ENCODE measurements around the gene MNT.

MNT gene

GRCh38 chr17:2379489-2380225, 21.2 kb downstream of the MNT start:
- DNase-seq = no peak

GRCh38 chr17:2378905-2379304, 22.0 kb downstream of the MNT start:
- no peak for DNase-seq

- DNase-seq = no peak
These were observed 23.2 kb downstream of the MNT start for GRCh38 chr17:2377659-2378058.

GRCh38 chr17:2376107-2376506, 24.8 kb downstream of the MNT start:
- no peak for DNase-seq

- no peak for DNase-seq
These were observed 25.5 kb downstream of the MNT start for GRCh38 chr17:2375406-2375805.

GRCh38 chr17:2374549-2375285, 26.1 kb downstream of the MNT start:
- no peak for DNase-seq

GRCh38 chr17:2373179-2373578, 27.7 kb downstream of the MNT start:
- no peak for DNase-seq

GRCh38 chr17:2372681-2373080, 28.2 kb downstream of the MNT start:
- DNase-seq = no peak

- no peak for DNase-seq
These were observed 28.7 kb downstream of the MNT start for GRCh38 chr17:2372180-2372579.

GRCh38 chr17:2371183-2372130, 29.4 kb downstream of the MNT start:
- no peak for DNase-seq

GRCh38 chr17:2370211-2370589, 30.7 kb downstream of the MNT start:
- DNase-seq = no peak

GRCh38 chr17:2369551-2370210, 31.2 kb downstream of the MNT start:
- DNase-seq = no peak

GRCh38 chr17:2369039-2369438, 31.8 kb downstream of the MNT start:
- DNase-seq = no peak

GRCh38 chr17:2368359-2368758, 32.5 kb downstream of the MNT start:
- DNase-seq = no peak

GRCh38 chr17:2366747-2367494, 33.9 kb downstream of the MNT start:
- DNase-seq = no peak

- no peak for DNase-seq
These were observed 35.7 kb downstream of the MNT start for GRCh38 chr17:2365132-2365531.

- no peak for DNase-seq
These were observed 36.1 kb downstream of the MNT start for GRCh38 chr17:2364763-2365116.

- no peak for DNase-seq
These were observed 36.8 kb downstream of the MNT start for GRCh38 chr17:2363851-2364762.

- DNase-seq = no peak
These were observed 37.5 kb downstream of the MNT start for GRCh38 chr17:2363318-2363717.

- no peak for DNase-seq
These were observed 38.0 kb downstream of the MNT start for GRCh38 chr17:2362881-2363280.

GRCh38 chr17:2362416-2362815, 38.4 kb downstream of the MNT start:
- no peak for DNase-seq
